HEK293 (cell line): ENCODE data around the gene PHAF1.

ENCODE experiments used
- CTCF ChIA-PET: fragments of 350-600 bp; formaldehyde crosslinking; extraction: SDS; loops from one replicate; lab custom pipeline; 2021; ENCODE audit warnings: antibody characterized with exemption; lab: Yijun Ruan, JAX
- POLR2A ChIA-PET: fragments of 300-600 bp; formaldehyde crosslinking; extraction: SDS; loops from one replicate; lab custom pipeline; 2020; ENCODE audit warnings: antibody characterized with exemption, inconsistent platforms; lab: Yijun Ruan, JAX
- H3K27ac ChIP-seq: fragments of 200-500 bp; sonication (Bioruptor generic); 2 replicates; pipeline ENCODE4 v1.5.1; 2014; ENCODE audit warnings: low read depth, low read length, control low read depth, inconsistent platforms; ENCODE audit errors: extremely low read depth
- H3K36me3 ChIP-seq, 2 experiments: fragments of 200-500 bp in 1 of 2; sonication (Bioruptor generic) in 1 of 2; 1 replicate in 1 of 2; 2 replicates in 1 of 2; pipeline ENCODE4 v1.5.1; 2014 to 2017; ENCODE audit warnings: inconsistent platforms in 2 of 2, low read length in 2 of 2; ENCODE audit not compliant: control insufficient read depth in 2 of 2, insufficient read depth in 1 of 2
- H3K4me1 ChIP-seq: fragments of 200-500 bp; sonication (Bioruptor generic); 2 replicates; pipeline ENCODE4 v1.5.1; 2014; ENCODE audit warnings: mild to moderate bottlenecking, low read length, inconsistent platforms; ENCODE audit not compliant: control insufficient read depth, insufficient read depth
- H3K4me3 ChIP-seq: 2 replicates; pipeline ENCODE4 v1.5.1; 2011; ENCODE audit warnings: low read depth, mild to moderate bottlenecking, control low read depth, low read length, moderate library complexity
- H3K9me3 ChIP-seq: fragments of 200-500 bp; sonication (Bioruptor generic); 2 replicates; pipeline ENCODE4 v1.5.1; 2014; ENCODE audit warnings: low read depth, low read length, inconsistent platforms; ENCODE audit not compliant: control insufficient read depth, insufficient read depth
- HOXC10 ChIP-seq: sonication (generic); formaldehyde crosslinking; IDR thresholded peaks from 2 replicates; pipeline ENCODE4 v1.8.1; 2023; ENCODE audit warnings: mild to moderate bottlenecking, missing genetic modification reagents
- KLF10 ChIP-seq: fragments of 450-650 bp; IDR thresholded peaks from 2 replicates; pipeline ENCODE4 v1.5.1; 2018; ENCODE audit warnings: missing biosample characterization, mild to moderate bottlenecking, missing genetic modification characterization
- ZFHX2 ChIP-seq: fragments of 450-650 bp; formaldehyde crosslinking; conservative IDR thresholded peaks from 2 replicates; pipeline ENCODE4 v1.5.1; 2016; ENCODE audit warnings: missing biosample characterization, missing genetic modification characterization
- ZNF10 ChIP-seq: fragments of 450-650 bp; formaldehyde crosslinking; IDR thresholded peaks from 2 replicates; pipeline ENCODE4 v1.5.1; 2017; ENCODE audit warnings: missing biosample characterization, missing genetic modification characterization
- ZNF112 ChIP-seq: fragments of 450-650 bp; formaldehyde crosslinking; IDR thresholded peaks from 2 replicates; pipeline ENCODE4 v1.5.0; 2017; ENCODE audit warnings: missing biosample characterization, missing genetic modification characterization
- ZNF2 ChIP-seq: fragments of 450-650 bp; formaldehyde crosslinking; IDR thresholded peaks from 2 replicates; pipeline ENCODE4 v1.5.1; 2016; ENCODE audit warnings: missing biosample characterization, missing genetic modification characterization
- ZNF311 ChIP-seq: fragments of 450-650 bp; formaldehyde crosslinking; IDR thresholded peaks from 2 replicates; pipeline ENCODE4 v1.5.1; 2017; ENCODE audit warnings: missing biosample characterization, missing genetic modification characterization, borderline replicate concordance
- ZNF341 ChIP-seq: fragments of 450-650 bp; formaldehyde crosslinking; IDR thresholded peaks from 2 replicates; pipeline ENCODE4; 2016; ENCODE audit warnings: low read depth, missing biosample characterization, missing genetic modification characterization
- ZNF37A ChIP-seq: fragments of 450-650 bp; IDR thresholded peaks from 2 replicates; pipeline ENCODE4 v1.5.1; 2018; ENCODE audit warnings: missing biosample characterization, missing genetic modification characterization
- ZNF529 ChIP-seq: fragments of 450-650 bp; formaldehyde crosslinking; IDR thresholded peaks from 2 replicates; pipeline ENCODE4 v1.5.1; 2017; ENCODE audit warnings: missing genetic modification characterization, missing biosample characterization; ENCODE audit not compliant: insufficient replicate concordance
- ZNF548 ChIP-seq: fragments of 450-650 bp; formaldehyde crosslinking; IDR thresholded peaks from 2 replicates; pipeline ENCODE4 v1.5.1; 2016; ENCODE audit warnings: missing biosample characterization, missing genetic modification characterization
- ZNF626 ChIP-seq: fragments of 450-650 bp; sonication (Bioruptor Pico); formaldehyde crosslinking; IDR thresholded peaks from 2 replicates; pipeline ENCODE4 v1.5.1; 2018; ENCODE audit warnings: missing biosample characterization, missing genetic modification characterization, inconsistent platforms
- ZNF670 ChIP-seq: fragments of 450-650 bp; formaldehyde crosslinking; IDR thresholded peaks from 2 replicates; pipeline ENCODE4 v1.5.1; 2016; ENCODE audit warnings: missing biosample characterization, missing genetic modification characterization, low read depth
- ZNF76 ChIP-seq: fragments of 450-650 bp; formaldehyde crosslinking; IDR thresholded peaks from 2 replicates; pipeline ENCODE4; 2016; ENCODE audit warnings: low read depth, missing biosample characterization, missing genetic modification characterization, borderline replicate concordance
- ZNF776 ChIP-seq: fragments of 450-650 bp; formaldehyde crosslinking; IDR thresholded peaks from 2 replicates; pipeline ENCODE4 v1.5.0; 2017; ENCODE audit warnings: missing biosample characterization, missing genetic modification characterization, borderline replicate concordance
- TF ChIP-seq, protein P1 (sequence below): fragments of 450-650 bp; formaldehyde crosslinking; IDR thresholded peaks from 2 replicates; pipeline ENCODE4 v1.5.1; 2016; ENCODE audit warnings: missing biosample characterization, missing genetic modification characterization
- TF ChIP-seq, protein P2 (sequence below): fragments of 450-650 bp; formaldehyde crosslinking; IDR thresholded peaks from 2 replicates; pipeline ENCODE4 v1.5.1; 2016; ENCODE audit warnings: missing biosample characterization, missing genetic modification characterization
- TF ChIP-seq, protein P3 (sequence below): fragments of 450-650 bp; formaldehyde crosslinking; IDR thresholded peaks from 2 replicates; pipeline ENCODE4 v1.5.1; 2016; ENCODE audit warnings: missing biosample characterization, missing genetic modification characterization

Gene PHAF1

DNA sequence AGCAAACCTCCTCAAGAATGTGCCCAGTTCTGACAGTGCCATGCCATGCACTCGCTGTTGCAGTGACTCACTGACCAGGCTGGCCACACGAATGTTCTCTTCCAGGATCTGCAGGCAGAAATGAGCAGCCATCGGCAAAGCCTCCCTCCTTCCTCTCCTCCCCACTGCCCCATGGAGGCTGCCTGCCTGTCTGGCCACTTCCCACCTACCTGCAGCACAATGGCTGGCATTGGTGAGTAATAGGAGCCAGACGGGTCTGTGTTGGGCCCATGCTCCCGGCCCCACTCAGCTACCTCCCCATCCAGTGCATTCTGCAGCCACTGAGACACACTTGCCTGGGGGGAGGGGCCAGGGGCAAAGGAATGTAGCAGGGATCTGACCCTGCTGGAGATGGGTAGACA, 76.8 kb downstream of the PHAF1 start:
- ChIA-PET POLR2A (no interaction called here), CTCF (interaction anchor here (0.5 to 2.6 kb wide), 3 partner anchors 152 to 189 kb away, joined by 4 to 30 read pairs (median 4); no protein-coding TSS in a partner anchor)
- no peak overlapping the region for H3K4me3 ChIP-seq
- H3K27ac ChIP-seq: no peak overlapping the region
- H3K9me3 ChIP-seq: no peaks in the 10 kb centered on the region
- TF ChIP-seq ZNF311 (no peak), ZNF341 (peak; percentile 50)
- TF ChIP-seq, all 188 proteins: peak for 1
- peaks cover 9% of the 10 kb centered on the region for H3K4me1 ChIP-seq
- no peaks in the 10 kb centered on the region for H3K36me3 ChIP-seq

DNA sequence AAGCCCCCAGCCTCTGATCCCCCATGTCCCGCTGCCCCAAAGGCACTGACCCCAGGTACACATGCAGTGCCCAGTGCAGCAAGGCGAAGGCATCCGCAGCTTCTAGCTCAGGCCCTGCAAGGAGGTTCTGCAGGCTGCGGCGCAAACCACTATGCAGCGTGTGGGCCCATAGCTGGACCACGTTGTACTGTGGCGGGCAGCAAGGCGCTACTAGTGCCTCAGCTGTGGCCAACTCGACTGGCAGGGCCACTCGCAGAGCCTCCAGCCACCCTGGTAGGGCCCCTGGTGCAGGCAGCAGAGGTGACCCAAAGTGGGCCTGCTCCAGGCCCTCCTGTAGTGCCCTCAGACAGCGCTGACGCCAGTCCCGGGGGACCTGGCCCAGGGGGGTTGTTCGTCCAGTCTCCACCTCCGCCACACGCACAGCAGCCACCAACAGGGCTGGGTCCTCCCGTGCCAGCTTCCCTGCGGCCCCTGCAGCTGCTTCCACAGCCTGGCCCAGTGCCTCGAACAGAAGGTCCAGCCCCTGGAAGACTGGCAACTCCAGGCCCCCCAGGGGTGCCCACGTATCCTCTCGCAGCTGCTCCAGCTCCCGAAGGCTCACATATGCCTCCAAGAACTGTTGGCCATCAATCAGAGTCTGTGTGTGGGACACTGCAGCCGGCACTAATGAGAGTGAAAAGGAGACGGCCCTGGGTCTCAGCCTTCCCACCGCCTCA, 77.6 kb downstream of the PHAF1 start:
- H3K27ac ChIP-seq: no peak overlapping the region
- H3K9me3 ChIP-seq: no peaks in the 10 kb centered on the region
- no peaks in the 10 kb centered on the region for H3K36me3 ChIP-seq
- no peak overlapping the region for H3K4me3 ChIP-seq
- peaks cover 9% of the 10 kb centered on the region for H3K4me1 ChIP-seq
- TF ChIP-seq HOXC10 (no peak), ZNF2 (no peak), ZNF112 (tag by site-specific recombination) (no peak), ZNF76 (no peak), ZNF776 (tag by site-specific recombination) (no peak), ZNF529 (tag by site-specific recombination) (no peak), ZNF10 (tag by site-specific recombination) (no peak), ZNF626 (tag by site-specific recombination) (no peak), ZNF548 (tag by site-specific recombination) (no peak), KLF10 (no peak), ZNF37A (tag by site-specific recombination) (no peak), ZNF670 (tag by site-specific recombination) (no peak), ZFHX2 (tag by site-specific recombination) (no peak)
- TF ChIP-seq, protein P1, sequence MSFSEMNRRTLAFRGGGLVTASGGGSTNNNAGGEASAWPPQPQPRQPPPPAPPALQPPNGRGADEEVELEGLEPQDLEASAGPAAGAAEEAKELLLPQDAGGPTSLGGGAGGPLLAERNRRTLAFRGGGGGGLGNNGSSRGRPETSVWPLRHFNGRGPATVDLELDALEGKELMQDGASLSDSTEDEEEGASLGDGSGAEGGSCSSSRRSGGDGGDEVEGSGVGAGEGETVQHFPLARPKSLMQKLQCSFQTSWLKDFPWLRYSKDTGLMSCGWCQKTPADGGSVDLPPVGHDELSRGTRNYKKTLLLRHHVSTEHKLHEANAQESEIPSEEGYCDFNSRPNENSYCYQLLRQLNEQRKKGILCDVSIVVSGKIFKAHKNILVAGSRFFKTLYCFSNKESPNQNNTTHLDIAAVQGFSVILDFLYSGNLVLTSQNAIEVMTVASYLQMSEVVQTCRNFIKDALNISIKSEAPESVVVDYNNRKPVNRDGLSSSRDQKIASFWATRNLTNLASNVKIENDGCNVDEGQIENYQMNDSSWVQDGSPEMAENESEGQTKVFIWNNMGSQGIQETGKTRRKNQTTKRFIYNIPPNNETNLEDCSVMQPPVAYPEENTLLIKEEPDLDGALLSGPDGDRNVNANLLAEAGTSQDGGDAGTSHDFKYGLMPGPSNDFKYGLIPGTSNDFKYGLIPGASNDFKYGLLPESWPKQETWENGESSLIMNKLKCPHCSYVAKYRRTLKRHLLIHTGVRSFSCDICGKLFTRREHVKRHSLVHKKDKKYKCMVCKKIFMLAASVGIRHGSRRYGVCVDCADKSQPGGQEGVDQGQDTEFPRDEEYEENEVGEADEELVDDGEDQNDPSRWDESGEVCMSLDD (tag by site-specific recombination): no peak
- TF ChIP-seq, protein P2, sequence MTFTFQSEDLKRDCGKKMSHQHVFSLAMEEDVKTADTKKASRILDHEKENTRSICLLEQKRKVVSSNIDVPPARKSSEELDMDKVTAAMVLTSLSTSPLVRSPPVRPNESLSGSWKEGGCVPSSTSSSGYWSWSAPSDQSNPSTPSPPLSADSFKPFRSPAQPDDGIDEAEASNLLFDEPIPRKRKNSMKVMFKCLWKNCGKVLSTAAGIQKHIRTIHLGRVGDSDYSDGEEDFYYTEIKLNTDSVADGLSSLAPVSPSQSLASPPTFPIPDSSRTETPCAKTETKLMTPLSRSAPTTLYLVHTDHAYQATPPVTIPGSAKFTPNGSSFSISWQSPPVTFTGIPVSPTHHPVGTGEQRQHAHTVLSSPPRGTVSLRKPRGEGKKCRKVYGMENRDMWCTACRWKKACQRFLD (tag by site-specific recombination): no peak
- TF ChIP-seq, protein P3, sequence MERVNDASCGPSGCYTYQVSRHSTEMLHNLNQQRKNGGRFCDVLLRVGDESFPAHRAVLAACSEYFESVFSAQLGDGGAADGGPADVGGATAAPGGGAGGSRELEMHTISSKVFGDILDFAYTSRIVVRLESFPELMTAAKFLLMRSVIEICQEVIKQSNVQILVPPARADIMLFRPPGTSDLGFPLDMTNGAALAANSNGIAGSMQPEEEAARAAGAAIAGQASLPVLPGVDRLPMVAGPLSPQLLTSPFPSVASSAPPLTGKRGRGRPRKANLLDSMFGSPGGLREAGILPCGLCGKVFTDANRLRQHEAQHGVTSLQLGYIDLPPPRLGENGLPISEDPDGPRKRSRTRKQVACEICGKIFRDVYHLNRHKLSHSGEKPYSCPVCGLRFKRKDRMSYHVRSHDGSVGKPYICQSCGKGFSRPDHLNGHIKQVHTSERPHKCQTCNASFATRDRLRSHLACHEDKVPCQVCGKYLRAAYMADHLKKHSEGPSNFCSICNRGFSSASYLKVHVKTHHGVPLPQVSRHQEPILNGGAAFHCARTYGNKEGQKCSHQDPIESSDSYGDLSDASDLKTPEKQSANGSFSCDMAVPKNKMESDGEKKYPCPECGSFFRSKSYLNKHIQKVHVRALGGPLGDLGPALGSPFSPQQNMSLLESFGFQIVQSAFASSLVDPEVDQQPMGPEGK (tag by site-specific recombination): no peak
- ChIA-PET CTCF (interaction anchor here (0.6 kb wide), 1 partner anchor 18 kb away, joined by 4 read pairs; no protein-coding TSS in a partner anchor), POLR2A (no interaction called here)
